GM21515 (cell line): Measurements from ENCODE around the gene MSH2.
A peak's percentile ranks its signal among the peaks of the same experiment; 100 is the strongest.

ENCODE experiments used
- ATAC-seq: cut with Tn5 transposase; IDR thresholded peaks from one replicate; pipeline ENCODE4 v1.9.1; 2021; ENCODE audit not compliant: unreplicated experiment

The MSH2 gene

GRCh38 chr2:47471429-47472116, 68.6 kb downstream of the MSH2 start:
- no peak for ATAC-seq

DNA sequence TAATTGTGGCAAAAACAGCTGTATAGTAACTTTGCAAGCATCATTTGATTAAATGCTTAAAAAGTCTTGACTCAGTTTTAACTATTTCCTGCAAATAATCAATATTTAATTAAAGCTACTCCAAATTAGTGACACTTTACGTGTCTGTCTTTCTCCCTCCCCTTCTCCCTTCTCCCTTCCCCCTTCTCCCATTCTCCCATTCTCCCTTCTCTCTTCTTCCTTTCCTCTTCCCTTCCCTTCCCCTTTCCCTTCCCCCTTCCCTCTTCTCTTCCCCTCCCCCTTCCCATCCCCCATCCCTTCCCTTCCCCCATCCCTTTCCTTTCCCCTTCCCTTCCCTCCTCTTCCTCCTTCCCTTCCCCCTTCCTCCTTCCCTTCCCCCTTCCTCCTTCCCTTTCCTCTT, 76.9 kb downstream of the MSH2 start:
- ATAC-seq, result no peak

DNA sequence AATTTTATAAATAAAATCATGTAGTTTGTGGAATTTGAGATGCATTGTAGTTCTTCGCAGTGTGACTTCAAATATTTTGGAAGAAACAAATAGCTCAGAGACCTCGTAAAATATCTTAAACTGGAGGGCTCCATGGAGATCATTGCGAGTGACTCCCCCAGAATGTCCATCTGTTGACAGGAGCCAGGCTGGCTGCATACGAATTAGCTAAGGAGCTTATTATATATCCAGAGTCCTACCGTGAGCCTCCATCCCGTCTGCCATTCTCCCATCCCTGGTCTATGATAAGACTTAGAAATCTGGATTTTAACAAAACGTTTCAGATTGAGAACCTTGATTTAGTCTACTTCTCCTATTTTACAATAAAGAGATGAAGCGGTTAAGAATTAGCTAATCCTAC, 80.2 kb downstream of the MSH2 start:
- no peak for ATAC-seq

DNA sequence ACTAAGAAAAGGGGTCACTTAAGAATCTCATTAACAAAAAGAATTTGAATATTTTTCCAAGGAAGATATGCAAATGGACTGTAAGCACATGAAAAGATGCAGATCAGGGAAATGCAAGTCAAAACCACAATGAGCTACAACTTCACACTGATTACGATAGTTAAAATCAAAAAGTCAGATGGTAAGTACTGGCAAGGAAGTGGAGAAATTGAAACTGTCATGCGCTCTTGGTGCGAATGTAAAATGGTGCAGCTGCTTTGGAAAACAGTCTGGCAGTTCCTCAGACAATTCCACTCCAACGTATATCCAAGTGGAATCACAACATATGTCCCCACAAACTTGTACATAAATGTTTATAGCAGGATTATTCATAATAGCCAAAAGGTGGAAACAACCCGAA, 81.4 kb downstream of the MSH2 start:
- ATAC-seq, result no peak

- no peak for ATAC-seq
Observed at GRCh38 chr2:47485177-47485576, 82.2 kb downstream of the MSH2 start.

DNA sequence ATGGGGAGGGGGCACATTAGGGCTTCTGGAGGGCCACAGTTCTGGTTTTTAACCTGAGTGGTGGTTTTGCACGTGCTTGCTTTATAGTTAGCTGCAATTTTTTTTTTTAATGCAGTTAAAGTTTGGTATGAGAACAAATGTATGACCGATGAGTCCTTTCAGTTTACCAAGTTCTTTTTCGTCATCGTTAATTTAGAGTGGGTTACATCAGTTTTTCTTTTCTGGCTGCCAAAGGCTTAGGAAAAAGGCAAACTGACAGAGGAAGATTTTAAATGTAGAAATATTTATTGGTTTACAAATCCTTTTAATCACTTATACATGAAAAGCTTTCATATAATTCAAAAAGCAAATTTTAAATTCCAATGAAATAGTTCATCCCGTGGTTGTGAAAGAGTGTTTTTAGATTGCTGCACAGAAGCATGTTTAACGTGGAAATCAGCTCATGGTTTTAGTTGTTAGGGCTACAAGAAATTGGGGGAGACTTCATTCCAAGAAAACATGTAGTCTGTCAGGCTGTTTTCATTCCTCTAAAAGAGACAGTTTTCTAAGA, 82.9 kb downstream of the MSH2 start:
- no peak for ATAC-seq

DNA sequence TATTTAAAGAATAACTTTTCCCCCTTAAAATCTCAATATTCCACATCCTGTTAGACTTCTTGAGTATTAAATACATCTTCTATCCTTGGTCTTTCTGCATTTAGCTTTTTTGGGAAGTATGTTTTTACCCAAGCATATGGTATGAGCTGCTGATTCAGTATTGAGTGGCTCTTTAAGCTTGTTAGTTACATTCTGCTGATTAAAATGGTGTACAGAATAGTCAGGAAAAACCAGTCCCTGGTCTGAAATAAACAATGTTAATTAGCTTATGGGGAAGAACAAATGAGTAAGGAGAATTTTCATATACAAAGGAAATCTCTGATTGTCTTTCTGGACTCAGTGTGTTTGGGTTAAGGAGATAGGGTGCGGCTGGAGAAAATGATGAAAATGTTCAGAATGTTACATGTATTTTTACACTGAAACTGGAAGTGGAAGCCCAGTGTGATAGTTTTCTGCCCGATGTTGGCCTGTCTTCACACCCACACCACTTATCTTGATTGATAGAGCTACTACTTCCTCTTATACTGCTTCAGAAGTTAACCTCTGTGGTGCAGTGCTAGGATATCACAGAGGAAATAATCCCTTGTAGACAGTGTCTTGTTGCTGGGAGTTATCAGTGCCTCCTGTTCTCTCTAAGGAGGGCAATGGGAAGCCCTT, 84.0 kb downstream of the MSH2 start:
- peak; percentile 81 for ATAC-seq

DNA sequence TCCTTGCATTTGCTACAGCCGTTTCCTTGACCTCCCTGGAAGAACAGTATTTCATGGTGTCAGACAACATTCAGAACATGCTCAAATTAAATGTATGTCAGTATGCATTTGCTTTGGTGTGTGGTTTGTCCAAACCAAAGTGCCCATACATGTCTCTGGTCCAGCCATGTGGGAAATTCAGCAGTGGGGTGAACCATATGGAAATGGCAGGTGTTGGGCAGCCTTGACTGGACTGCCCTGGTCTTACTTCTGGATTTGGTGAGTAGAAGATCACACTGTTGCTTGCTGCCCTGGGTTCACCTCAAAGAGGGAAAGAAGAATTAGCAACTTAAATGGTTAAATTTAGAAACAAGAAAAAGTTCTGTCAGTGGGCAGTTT, 84.5 kb downstream of the MSH2 start:
- no peak for ATAC-seq

- ATAC-seq, result no peak
Observed at GRCh38 chr2:47488870-47489584, 86.1 kb downstream of the MSH2 start.

DNA sequence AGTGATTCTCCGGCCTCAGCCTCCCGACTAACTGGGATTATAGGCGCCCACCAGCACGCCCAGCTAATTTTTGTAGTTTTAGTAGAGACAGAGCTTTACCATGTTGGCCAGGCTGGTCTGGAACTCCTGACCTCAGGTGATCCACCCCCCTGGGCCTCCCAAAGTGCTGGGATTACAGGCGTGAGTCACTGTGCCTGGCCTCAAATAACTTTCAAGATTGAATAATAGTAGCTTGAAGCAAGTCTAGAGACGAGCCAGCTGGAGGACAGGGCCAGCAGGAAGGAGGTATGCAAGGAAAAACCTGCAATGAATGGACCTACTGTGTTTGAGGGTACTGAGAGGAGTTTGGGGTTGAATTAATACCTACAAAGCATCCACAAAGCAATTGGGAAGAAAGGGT, 87.5 kb downstream of the MSH2 start:
- ATAC-seq, result no peak

- no peak for ATAC-seq
Observed at GRCh38 chr2:47493317-47494035, 90.5 kb downstream of the MSH2 start.

DNA sequence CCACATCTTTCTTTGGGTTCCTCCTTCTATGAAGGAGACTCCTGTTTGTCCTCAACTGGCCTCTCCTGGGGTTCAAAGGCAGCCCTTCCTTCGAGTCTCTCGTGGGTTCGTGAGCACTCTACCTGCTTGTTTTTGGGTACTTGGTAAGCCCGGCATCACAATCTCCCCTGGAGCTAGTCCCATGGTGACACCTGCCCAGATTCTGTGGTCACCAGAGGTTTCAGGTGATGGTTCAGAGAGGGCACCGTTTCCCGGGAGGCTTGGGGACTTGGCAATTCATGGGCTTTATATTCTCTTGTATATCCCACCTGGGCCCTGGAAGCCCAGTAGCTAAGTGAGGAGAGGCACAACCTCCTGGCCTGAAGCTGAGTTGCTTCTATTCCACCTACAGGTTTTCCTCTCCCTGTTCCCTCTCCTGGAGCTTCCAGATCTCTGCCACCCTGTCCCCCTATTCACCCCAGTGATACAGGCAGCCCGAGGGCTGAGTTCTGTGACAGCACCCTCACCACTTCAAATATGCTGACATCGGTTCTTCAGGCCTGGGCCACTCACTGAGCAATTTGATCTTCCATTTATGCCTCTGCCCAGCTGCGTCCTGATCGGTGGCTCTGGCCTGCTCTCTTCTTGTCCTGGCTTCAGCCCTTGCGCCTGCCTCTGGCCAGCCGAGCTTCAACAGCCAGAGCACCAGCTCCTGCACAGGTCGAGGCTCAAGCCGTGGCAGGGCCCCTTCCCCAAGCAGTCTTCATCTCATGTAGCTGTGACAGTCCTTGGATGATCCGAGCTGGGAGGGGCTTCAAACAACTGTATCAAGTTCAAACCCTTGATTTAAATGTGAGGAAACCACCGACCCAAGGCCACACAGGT, 91.5 kb downstream of the MSH2 start:
- no peak for ATAC-seq

DNA sequence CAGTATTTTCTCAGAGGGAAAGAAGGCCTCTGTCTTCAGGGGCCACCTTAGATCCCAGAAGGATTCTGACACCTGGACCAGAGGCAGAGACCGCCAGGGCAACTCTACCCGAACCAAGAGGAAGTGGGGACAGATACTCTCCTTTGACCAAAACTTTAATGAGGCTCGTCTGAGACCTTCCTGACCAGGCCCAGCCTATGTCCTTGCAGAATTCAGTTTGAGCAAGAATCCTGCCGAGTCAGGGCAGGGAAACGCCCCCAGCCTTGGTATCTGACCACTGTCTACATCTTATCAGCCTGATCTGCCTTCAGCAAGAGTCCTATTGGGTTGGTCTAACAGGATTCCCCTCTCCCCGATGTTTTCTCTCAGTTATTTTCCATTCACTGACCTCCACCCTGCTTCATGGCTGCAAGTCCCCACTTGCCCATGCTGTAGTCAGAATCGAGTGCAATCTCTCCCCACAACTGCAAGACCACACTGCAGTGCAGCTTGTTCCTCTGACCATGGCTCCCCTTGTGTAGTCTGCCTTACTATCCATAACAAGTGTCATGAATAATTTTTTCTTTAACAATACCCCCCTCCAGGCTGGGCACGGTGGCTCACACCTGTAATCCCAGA, 95.0 kb downstream of the MSH2 start:
- ATAC-seq, result no peak

DNA sequence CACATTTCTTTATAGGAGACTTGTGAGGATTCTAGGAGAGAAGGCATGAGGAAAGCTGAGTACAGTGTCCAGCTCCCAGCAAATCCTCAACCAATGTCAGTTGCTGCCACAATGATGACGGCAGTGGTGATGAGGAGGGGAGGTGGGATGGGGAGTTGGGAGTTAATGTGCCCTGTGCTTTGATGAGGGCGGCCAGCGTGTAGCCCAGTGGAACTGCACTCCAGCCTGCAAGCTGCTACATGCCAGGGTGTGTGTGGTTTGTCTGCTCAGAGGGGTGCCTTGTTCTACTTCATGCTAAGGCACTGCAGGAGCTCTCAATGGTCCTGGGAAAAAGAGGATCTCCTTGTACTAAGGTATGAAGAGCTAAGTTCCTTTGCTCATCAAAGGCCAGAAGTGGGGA, 96.1 kb downstream of the MSH2 start:
- no peak for ATAC-seq

DNA sequence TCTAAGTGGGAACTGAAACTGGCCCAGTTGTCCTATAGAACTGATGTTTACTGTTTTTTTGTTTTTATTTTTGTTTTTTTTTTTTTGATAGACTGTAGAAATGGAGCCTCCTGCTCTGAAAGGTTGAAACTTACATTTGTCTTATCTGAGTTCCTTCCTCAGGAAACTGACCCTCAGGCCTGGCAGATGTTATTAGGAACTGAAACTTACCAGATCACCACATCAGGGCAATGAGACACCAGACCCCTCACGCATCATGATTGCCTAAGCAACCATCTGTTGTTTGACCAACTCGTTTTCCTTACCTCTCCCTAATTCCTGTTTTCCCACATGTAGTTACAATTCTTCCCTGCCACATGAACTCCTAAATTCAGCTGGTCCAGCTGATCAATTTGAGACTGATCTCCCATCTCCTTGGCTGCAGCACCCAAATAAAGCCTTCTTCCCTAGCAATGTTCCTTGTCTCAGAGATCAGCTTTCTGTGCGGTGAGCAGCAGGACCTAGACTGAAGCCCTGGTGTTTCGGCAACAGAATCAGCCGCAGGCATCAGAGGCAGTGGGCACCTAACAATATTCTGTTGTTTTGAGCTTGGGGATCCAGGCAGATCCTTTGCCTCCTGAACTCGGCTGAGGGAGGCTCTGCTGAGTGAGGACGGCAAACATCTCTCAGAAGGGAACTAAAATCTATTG, 96.8 kb downstream of the MSH2 start:
- no peak for ATAC-seq

GRCh38 chr2:47501374-47502200, 98.6 kb downstream of the MSH2 start:
- no peak for ATAC-seq

- ATAC-seq, result peak; percentile 61
Observed at GRCh38 chr2:47502498-47502897, 99.5 kb downstream of the MSH2 start.

GRCh38 chr2:47503481-47504070, 100.6 kb downstream of the MSH2 start:
- peak; percentile 79 for ATAC-seq
